CD14-positive monocyte (primary cell): ENCODE data around the gene CIPC. TPM values are rescaled to one million over a fixed set of nuclear protein-coding genes. Genes with fewer than 3 reads are reported as not detected.

Experiments used
- DNase-seq, 3 donors: peaks; one replicate each; pipeline ENCODE4 v3.0.0-alpha.2; 2011 to 2022
- H2AFZ ChIP-seq: 2 replicates; pipeline ENCODE4 v1.6.0; 2012; ENCODE audit warnings: mild to moderate bottlenecking, low read depth, low read length, inconsistent platforms; ENCODE audit not compliant: insufficient read depth, poor library complexity, severe bottlenecking
- H3K27ac ChIP-seq, 2 donors: 1 replicate in 1 of 2; 2 replicates in 1 of 2; pipeline ENCODE4 v1.5.1; 2012 to 2013; ENCODE audit warnings: low read length in 2 of 2, control low read depth in 1 of 2, inconsistent platforms in 1 of 2, low read depth in 1 of 2, mild to moderate bottlenecking in 1 of 2
- H3K27me3 ChIP-seq, 2 donors: one replicate each; pipeline versions ENCODE4 v1.6.0 to v1.6.1; 2011 to 2013; ENCODE audit warnings: low read length in 2 of 2; ENCODE audit not compliant: control insufficient read depth in 2 of 2, insufficient read depth in 2 of 2
- H3K36me3 ChIP-seq, 2 donors: replicated peaks in 1 of 2; 1 replicate in 1 of 2; 2 replicates in 1 of 2; pipeline versions ENCODE4 v1.5.1 to v1.6.1; 2012 to 2013; ENCODE audit warnings: low read length in 2 of 2, control low read depth in 1 of 2, inconsistent platforms in 1 of 2, mild to moderate bottlenecking in 1 of 2; ENCODE audit not compliant: insufficient read depth in 2 of 2, control insufficient read depth in 1 of 2
- H3K4me1 ChIP-seq, 2 donors: 1 replicate in 1 of 2; 2 replicates in 1 of 2; pipeline versions ENCODE4 v1.5.1 to v1.6.1; 2012 to 2013; ENCODE audit warnings: low read length in 2 of 2, control low read depth in 1 of 2, inconsistent platforms in 1 of 2, mild to moderate bottlenecking in 1 of 2, moderate library complexity in 1 of 2; ENCODE audit not compliant: insufficient read depth in 2 of 2, control insufficient read depth in 1 of 2
- H3K4me2 ChIP-seq: replicated peaks from 2 replicates; pipeline ENCODE3; 2012; ENCODE audit warnings: low read length, moderate library complexity, mild to moderate bottlenecking; ENCODE audit not compliant: poor library complexity, severe bottlenecking; ENCODE audit errors: extremely low read depth
- H3K4me3 ChIP-seq, 3 experiments: fragments of 200-600 bp in 1 of 3; sonication (generic) in 1 of 3; replicated peaks in 1 of 3; 1 replicate in 2 of 3; 2 replicates in 1 of 3; pipeline ENCODE4 v1.5.1; 2011 to 2013; ENCODE audit warnings: low read length in 3 of 3, mild to moderate bottlenecking in 3 of 3, control low read depth in 2 of 3, low read depth in 2 of 3, inconsistent platforms in 1 of 3, moderate library complexity in 1 of 3
- H3K79me2 ChIP-seq: 2 replicates; pipeline ENCODE4 v1.6.0; 2012; ENCODE audit warnings: mild to moderate bottlenecking, control low read depth, inconsistent platforms, low read length, moderate library complexity; ENCODE audit not compliant: insufficient read depth
- H3K9ac ChIP-seq: 2 replicates; pipeline ENCODE4 v1.6.0; 2017; ENCODE audit warnings: low read length, mild to moderate bottlenecking; ENCODE audit not compliant: insufficient read depth, poor library complexity, severe bottlenecking
- H3K9me3 ChIP-seq, 2 donors: replicated peaks in 1 of 2; 1 replicate in 1 of 2; 2 replicates in 1 of 2; pipeline versions ENCODE4 v1.5.1 to v1.6.1; 2012 to 2013; ENCODE audit warnings: low read length in 2 of 2, control low read depth in 1 of 2; ENCODE audit not compliant: control insufficient read depth in 1 of 2, insufficient read depth in 1 of 2
- H4K20me1 ChIP-seq: 2 replicates; pipeline ENCODE4 v1.6.0; 2012; ENCODE audit warnings: mild to moderate bottlenecking, low read length, control low read depth, moderate library complexity; ENCODE audit not compliant: insufficient read depth
- H3K27ac Mint-ChIP-seq, 7 donors: one replicate each; pipeline ENCODE4 v1.8.0; 2020; ENCODE audit warnings: mild to moderate bottlenecking in 7 of 7, mixed read lengths in 7 of 7, moderate library complexity in 6 of 7, inconsistent platforms in 2 of 7
- H3K27me3 Mint-ChIP-seq, 3 donors: one replicate each; pipeline ENCODE4 v1.8.0; 2021 to 2022; ENCODE audit warnings: low read depth in 3 of 3, mild to moderate bottlenecking in 3 of 3, mixed read lengths in 3 of 3, moderate library complexity in 3 of 3, inconsistent platforms in 1 of 3
- H3K36me3 Mint-ChIP-seq, 2 donors: one replicate each; pipeline ENCODE4 v1.8.0; 2020; ENCODE audit warnings: mixed read lengths in 2 of 2, inconsistent platforms in 1 of 2, mild to moderate bottlenecking in 1 of 2
- H3K4me1 Mint-ChIP-seq: one replicate; pipeline ENCODE4 v1.8.0; 2020; ENCODE audit warnings: mild to moderate bottlenecking, mixed read lengths
- H3K4me3 Mint-ChIP-seq, 2 donors: one replicate each; pipeline ENCODE4 v1.8.0; 2020; ENCODE audit warnings: mild to moderate bottlenecking in 2 of 2, mixed read lengths in 2 of 2, moderate library complexity in 1 of 2
- H3K9me3 Mint-ChIP-seq, 7 donors: one replicate each; pipeline ENCODE4 v1.8.0; 2020 to 2022; ENCODE audit warnings: mixed read lengths in 7 of 7, mild to moderate bottlenecking in 6 of 7, moderate library complexity in 6 of 7, inconsistent platforms in 2 of 7
- CTCF ChIP-seq: fragments of 200-600 bp; IDR thresholded peaks from one replicate; pipeline ENCODE4 v1.8.0; 2022; ENCODE audit warnings: antibody characterized with exemption, mild to moderate bottlenecking
- whole genome bisulfite sequencing: methylation state at CpG from one replicate; pipeline ENCODE4 v1.1.5; 2013; ENCODE audit warnings: missing lambda C conversion rate; ENCODE audit not compliant: insufficient coverage; 5-methylcytosine and 5-hydroxymethylcytosine counted together
- intact Hi-C, 2 donors: fragments of 100-400 bp; cut with micrococcal nuclease; formaldehyde crosslinking; loops; one replicate each; pipeline versions ENCODE4 v1.15.0 to v1.15.1; 2023
- polyA plus RNA-seq, 3 donors: library from polyadenylated mRNA; depleted of rRNA in 1 of 3; unstranded in 2 of 3; stranded (reverse) in 1 of 3; fragments of 300-500 nt in 2 of 3; fragments of >200 nt in 1 of 3; fragmentation: Illumina TruSeq in 2 of 3; gene quantifications; 1 replicate in 2 of 3; 2 replicates in 1 of 3; pipeline ENCODE4 v1.2.3, GENCODE V29; 2012 to 2021

Gene CIPC
- polyA plus RNA-seq, 3 donors = 4.4 to 11.2 (median 7.0) TPM

GRCh38 chr14:77084985-77085384, 13.1 kb upstream of the CIPC start:
- H3K4me1 Mint-ChIP-seq = peaks cover 6% of the 10 kb centered on the region
- H3K36me3 Mint-ChIP-seq = no peaks in the 10 kb centered on the region
- peaks cover 3 to 7% of the 10 kb centered on the region in 2 donors for H3K9me3 ChIP-seq
- H3K27ac ChIP-seq = no peak overlapping the region
- TF ChIP-seq CTCF = no peak
- no peak overlapping the region for H3K4me3 ChIP-seq
- H3K9ac ChIP-seq = no peak overlapping the region
- no peak for DNase-seq
- no peak overlapping the region for H3K4me3 Mint-ChIP-seq
- no CpG with 5 or more reads among the region's 5 CpGs for WGBS
- intact Hi-C loops = no loop called here
- H4K20me1 ChIP-seq = no peaks in the 10 kb centered on the region
- no peaks in the 10 kb centered on the region for H3K27me3 ChIP-seq
- no peak overlapping the region for H3K4me2 ChIP-seq
- H3K27me3 Mint-ChIP-seq = peaks cover 2 to 6% (median 3%) of the 10 kb centered on the region in 3 donors
- H3K27ac Mint-ChIP-seq = peak overlapping the region in 2 of 7 donors; percentile 4
- H3K79me2 ChIP-seq = no peaks in the 10 kb centered on the region
- no peaks in the 10 kb centered on the region for H3K4me1 ChIP-seq
- H3K9me3 Mint-ChIP-seq = peaks cover 2 to 6% (median 5%) of the 10 kb centered on the region in 7 donors
- H2AFZ ChIP-seq = peak overlapping the region; percentile 6
- no peaks in the 10 kb centered on the region for H3K36me3 ChIP-seq

- WGBS = 89% methylated on average over 3 of the region's 4 CpGs
- H3K4me2 ChIP-seq = no peak overlapping the region
- H3K9me3 ChIP-seq = peaks cover under 1 to 1% of the 10 kb centered on the region in 2 donors
- no peak for DNase-seq
- no peak overlapping the region for H3K27ac ChIP-seq
- Mint-ChIP-seq H3K27me3 (peaks cover 2 to 7% (median 3%) of the 10 kb centered on the region in 3 donors), H3K4me1 (peaks cover 6% of the 10 kb centered on the region), H3K4me3 (no peak overlapping the region), H3K9me3 (peaks cover 0 to 4% (median 2%) of the 10 kb centered on the region in 7 donors), H3K36me3 (no peaks in the 10 kb centered on the region), H3K27ac (no peak overlapping the region)
- no peaks in the 10 kb centered on the region for H3K36me3 ChIP-seq
- H3K27me3 ChIP-seq = no peaks in the 10 kb centered on the region
- H2AFZ ChIP-seq = peak overlapping the region; percentile 6
- H3K4me3 ChIP-seq = no peak overlapping the region
- no peaks in the 10 kb centered on the region for H3K4me1 ChIP-seq
- no peaks in the 10 kb centered on the region for H4K20me1 ChIP-seq
- TF ChIP-seq CTCF = no peak
- no peaks in the 10 kb centered on the region for H3K79me2 ChIP-seq
- H3K9ac ChIP-seq = no peak overlapping the region
- intact Hi-C loops = no loop called here
Observed at GRCh38 chr14:77085538-77085937, 12.5 kb upstream of the CIPC start.
